AG04450 (cell line): ENCODE measurements around the gene MYCBP. TPM values are rescaled to one million over a fixed set of nuclear protein-coding genes. Genes with fewer than 3 reads are reported as not detected.
A peak's percentile ranks its signal among the peaks of the same experiment; 100 is the strongest.

Experiments used
- CTCF ChIA-PET: fragments of 300-600, 350-600 bp; formaldehyde crosslinking; extraction: SDS; loops from one replicate; lab custom pipeline; 2022; ENCODE audit warnings: antibody characterized with exemption, inconsistent platforms; lab: Charles Lee
- POLR2A ChIA-PET: fragments of 350-600 bp; formaldehyde crosslinking; extraction: SDS; loops from one replicate; lab custom pipeline; 2021; ENCODE audit warnings: antibody characterized with exemption, inconsistent platforms; lab: Yijun Ruan, JAX
- DNase-seq: peaks from one replicate; pipeline ENCODE4 v3.0.0-alpha.2; 2011; ENCODE audit warnings: low read depth, low spot score
- H3K27ac ChIP-seq: one replicate; pipeline ENCODE4 v1.5.1; 2012; ENCODE audit warnings: low read depth, low read length, control low read depth
- H3K27me3 ChIP-seq: one replicate; pipeline ENCODE4 v1.6.0; 2012; ENCODE audit warnings: low read length; ENCODE audit not compliant: control insufficient read depth, insufficient read depth
- H3K4me3 ChIP-seq: 2 replicates; pipeline ENCODE4 v1.5.1; 2011; ENCODE audit warnings: mild to moderate bottlenecking, low read depth, low read length, control low read depth
- H3K9me3 ChIP-seq: 2 replicates; pipeline ENCODE4 v1.5.1; 2012; ENCODE audit warnings: low read length; ENCODE audit not compliant: control insufficient read depth, insufficient read depth
- polyA plus RNA-seq: library from polyadenylated mRNA; depleted of rRNA; stranded (reverse); fragments of >200 nt; gene quantifications from 2 replicates; pipeline ENCODE4 v1.2.3, GENCODE V29; 2011
- TF ChIP-seq, protein P1 (sequence below): IDR thresholded peaks from 2 replicates; pipeline ENCODE4 v1.5.1; 2011; ENCODE audit warnings: low read depth, low read length, control low read depth, inconsistent platforms

MYCBP gene
- polyA plus RNA-seq, 1 experiment: 17.3 TPM

DNA sequence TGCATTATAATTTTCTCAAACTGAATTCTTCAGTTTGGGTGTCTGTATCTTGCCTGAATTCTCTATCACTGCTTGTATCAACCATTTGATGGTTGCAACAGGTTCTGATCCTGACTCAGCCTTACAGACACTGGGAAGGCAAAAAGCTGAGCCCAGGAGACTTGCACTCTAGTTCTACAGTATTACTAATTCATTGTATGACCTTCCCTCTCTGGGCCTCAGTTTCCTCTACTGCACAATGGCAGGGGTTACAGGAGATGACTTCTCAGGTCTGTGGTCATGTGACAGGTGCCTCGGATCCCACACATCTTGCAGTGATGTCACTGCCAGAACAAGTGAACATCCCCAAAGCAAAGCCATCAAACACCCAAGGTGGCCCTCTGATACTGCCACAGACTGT is 52.3 kb downstream of the MYCBP start:
- H3K9me3 ChIP-seq: peaks cover 18% of the 10 kb centered on the region; the same call in 1 of the 2 replicates
- no peak overlapping the region for H3K4me3 ChIP-seq
- peaks cover 56% of the 10 kb centered on the region for H3K27me3 ChIP-seq
- DNase-seq: no peak
- TF ChIP-seq, protein P1, sequence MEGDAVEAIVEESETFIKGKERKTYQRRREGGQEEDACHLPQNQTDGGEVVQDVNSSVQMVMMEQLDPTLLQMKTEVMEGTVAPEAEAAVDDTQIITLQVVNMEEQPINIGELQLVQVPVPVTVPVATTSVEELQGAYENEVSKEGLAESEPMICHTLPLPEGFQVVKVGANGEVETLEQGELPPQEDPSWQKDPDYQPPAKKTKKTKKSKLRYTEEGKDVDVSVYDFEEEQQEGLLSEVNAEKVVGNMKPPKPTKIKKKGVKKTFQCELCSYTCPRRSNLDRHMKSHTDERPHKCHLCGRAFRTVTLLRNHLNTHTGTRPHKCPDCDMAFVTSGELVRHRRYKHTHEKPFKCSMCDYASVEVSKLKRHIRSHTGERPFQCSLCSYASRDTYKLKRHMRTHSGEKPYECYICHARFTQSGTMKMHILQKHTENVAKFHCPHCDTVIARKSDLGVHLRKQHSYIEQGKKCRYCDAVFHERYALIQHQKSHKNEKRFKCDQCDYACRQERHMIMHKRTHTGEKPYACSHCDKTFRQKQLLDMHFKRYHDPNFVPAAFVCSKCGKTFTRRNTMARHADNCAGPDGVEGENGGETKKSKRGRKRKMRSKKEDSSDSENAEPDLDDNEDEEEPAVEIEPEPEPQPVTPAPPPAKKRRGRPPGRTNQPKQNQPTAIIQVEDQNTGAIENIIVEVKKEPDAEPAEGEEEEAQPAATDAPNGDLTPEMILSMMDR: no peak
- CTCF ChIA-PET: interaction anchor here (2.6 kb wide), 2 partner anchors 12 to 14 kb away, joined by 10 to 14 read pairs; no protein-coding TSS in a partner anchor
- H3K27ac ChIP-seq: no peak overlapping the region
- POLR2A ChIA-PET: interaction anchor here (0.7 kb wide), 1 partner anchor 1711 kb away, joined by 3 read pairs; the partner anchor contains the start of gene ZNF684

DNA sequence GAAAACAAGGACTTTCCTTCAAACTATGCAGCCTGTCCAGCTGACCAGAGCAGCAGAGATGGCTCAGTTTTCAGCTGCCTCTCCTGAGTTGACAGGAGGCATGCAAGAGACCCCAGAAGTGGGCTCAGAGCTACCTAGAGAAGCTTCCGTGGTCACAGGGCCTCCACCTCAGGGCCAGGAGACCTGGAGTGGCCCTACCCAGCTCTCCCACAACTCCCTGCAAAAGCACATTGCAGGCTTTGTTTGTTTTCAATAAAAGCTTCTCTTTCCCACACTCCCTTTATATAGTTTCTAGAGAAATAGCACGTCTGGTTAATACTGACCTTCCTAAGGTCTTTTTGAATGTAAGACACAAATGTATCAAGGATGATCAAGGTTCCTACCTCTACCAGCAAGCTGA is 53.6 kb downstream of the MYCBP start:
- H3K9me3 ChIP-seq: peaks cover 18% of the 10 kb centered on the region; the same call in 1 of the 2 replicates
- POLR2A ChIA-PET: no interaction called here
- CTCF ChIA-PET: interaction anchor here (0.6 to 2.6 kb wide), 11 partner anchors 10 to 800 kb away, joined by 3 to 15 read pairs (median 3); no protein-coding TSS in a partner anchor
- H3K4me3 ChIP-seq: no peak overlapping the region
- no peak overlapping the region for H3K27ac ChIP-seq
- TF ChIP-seq, protein P1: no peak
- no peak for DNase-seq
- peaks cover 62% of the 10 kb centered on the region for H3K27me3 ChIP-seq

DNA sequence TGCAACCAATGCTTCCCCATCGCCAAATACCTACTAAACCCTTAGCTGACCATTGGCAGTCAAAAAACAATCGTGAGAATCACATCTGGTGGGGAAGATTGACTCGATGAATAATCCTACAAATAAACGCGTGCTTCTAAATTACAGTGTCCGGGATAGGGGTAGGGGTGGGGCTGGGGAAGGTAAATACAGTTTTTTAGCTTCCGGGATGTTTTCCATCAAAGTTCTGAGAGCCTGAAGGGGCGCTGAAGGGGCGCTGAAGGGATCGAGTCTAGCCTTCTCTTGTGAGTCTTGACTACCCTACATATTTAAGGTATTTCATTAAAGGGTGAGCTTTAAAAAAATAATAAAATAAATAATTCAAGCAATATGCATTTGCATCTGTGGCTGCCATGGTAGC is 54.1 kb downstream of the MYCBP start:
- Histone ChIP-seq H3K27ac (no peak overlapping the region), H3K27me3 (peaks cover 66% of the 10 kb centered on the region), H3K4me3 (no peak overlapping the region), H3K9me3 (peaks cover 18% of the 10 kb centered on the region; the same call in 1 of the 2 replicates)
- TF ChIP-seq, protein P1: no peak
- ChIA-PET CTCF (interaction anchor here (0.6 to 2.6 kb wide), 11 partner anchors 9 to 800 kb away, joined by 3 to 14 read pairs (median 3); no protein-coding TSS in a partner anchor), POLR2A (no interaction called here)
- no peak for DNase-seq

DNA sequence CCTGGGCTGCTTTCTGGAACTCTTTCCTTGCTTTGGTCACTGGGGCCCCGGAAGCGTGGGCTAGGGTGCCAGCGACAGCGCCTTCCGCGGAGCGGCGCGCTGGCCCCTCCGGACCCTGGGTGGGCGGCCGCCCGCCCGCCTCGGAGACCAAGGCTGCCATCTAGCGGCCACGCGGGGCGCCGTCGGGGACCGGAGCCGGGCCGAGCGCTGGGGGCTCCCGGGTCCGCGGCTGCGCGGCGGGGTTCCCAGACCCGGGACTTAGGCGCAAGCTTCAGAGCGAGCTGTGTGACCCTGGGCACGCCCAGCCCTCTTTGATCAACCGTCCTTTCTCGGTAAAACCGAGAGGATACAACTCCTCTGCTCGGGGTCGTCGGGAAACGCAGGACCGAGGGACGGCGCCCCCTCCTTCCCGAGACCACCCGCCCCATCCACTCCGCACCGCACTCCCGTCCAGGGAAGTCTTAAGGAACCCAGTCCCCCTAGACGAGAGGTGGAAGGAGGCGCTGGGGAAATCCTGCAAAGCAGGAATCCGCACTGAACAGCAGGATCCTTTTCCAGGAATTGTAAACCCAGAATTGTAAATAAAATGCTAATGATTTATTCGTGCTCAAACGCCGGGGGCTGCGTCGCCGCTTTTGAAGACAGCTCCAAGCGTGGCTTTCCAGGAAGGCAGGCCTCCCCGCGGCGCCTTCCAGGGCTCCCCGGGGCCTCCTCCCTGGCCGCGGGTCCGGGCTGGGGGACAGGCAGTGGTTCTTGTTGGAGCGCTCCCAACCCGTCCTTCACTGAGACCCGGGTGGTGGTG is 54.8 kb downstream of the MYCBP start:
- Histone ChIP-seq H3K9me3 (peaks cover 18% of the 10 kb centered on the region; the same call in 1 of the 2 replicates), H3K27ac (no peak overlapping the region), H3K4me3 (0 out of 2 replicates have a peak overlapping the region, but pooled peaks have one; percentile 4), H3K27me3 (peaks cover 72% of the 10 kb centered on the region)
- POLR2A ChIA-PET: no interaction called here
- DNase-seq: no peak
- CTCF ChIA-PET: interaction anchor here (0.6 to 2.6 kb wide), 11 partner anchors 9 to 792 kb away, joined by 3 to 14 read pairs (median 3); no protein-coding TSS in a partner anchor
- TF ChIP-seq, protein P1: peak; percentile 46; the same call in 1 of the 2 replicates
